GM21447 (cell line): ENCODE data around the gene N4BP2.

Experiments
- ATAC-seq: cut with Tn5 transposase; IDR thresholded peaks from one replicate; pipeline ENCODE4 v1.9.1; 2021; ENCODE audit not compliant: unreplicated experiment

N4BP2 gene

GRCh38 chr4:40190465-40190864 is 133.8 kb downstream of the N4BP2 start:
- no peak for ATAC-seq

- no peak for ATAC-seq
These were observed 134.5 kb downstream of the N4BP2 start for GRCh38 chr4:40190880-40191815.

- peak; percentile 45 for ATAC-seq
These were observed 135.7 kb downstream of the N4BP2 start for GRCh38 chr4:40192114-40193015.

GRCh38 chr4:40193016-40193571 is 136.4 kb downstream of the N4BP2 start:
- peak; percentile 35 for ATAC-seq

GRCh38 chr4:40193578-40193977 is 136.9 kb downstream of the N4BP2 start:
- peak; percentile 2 for ATAC-seq

GRCh38 chr4:40194602-40195161 is 138.0 kb downstream of the N4BP2 start:
- peak; percentile 18 for ATAC-seq

GRCh38 chr4:40195182-40196177 is 138.8 kb downstream of the N4BP2 start:
- no peak for ATAC-seq

GRCh38 chr4:40196272-40196671 is 139.6 kb downstream of the N4BP2 start:
- ATAC-seq = no peak

GRCh38 chr4:40196724-40197281 is 140.2 kb downstream of the N4BP2 start, which contains the start of gene RHOH:
Gene RHOH (plus strand): TSS chr4:40197031. CDS start chr4:40243387, 46,356 bp downstream.
- ATAC-seq = no peak

GRCh38 chr4:40197879-40198689 is 141.4 kb downstream of the N4BP2 start:
- ATAC-seq = no peak

GRCh38 chr4:40199179-40199670 is 142.6 kb downstream of the N4BP2 start:
- no peak for ATAC-seq

GRCh38 chr4:40199999-40200874 is 143.6 kb downstream of the N4BP2 start:
- ATAC-seq = peak; percentile 54

- peak; percentile 19 for ATAC-seq
These were observed 144.5 kb downstream of the N4BP2 start for GRCh38 chr4:40200875-40201801.

- ATAC-seq = no peak
These were observed 145.2 kb downstream of the N4BP2 start for GRCh38 chr4:40201898-40202297.

GRCh38 chr4:40202474-40202873 is 145.8 kb downstream of the N4BP2 start:
- no peak for ATAC-seq

- no peak for ATAC-seq
These were observed 148.0 kb downstream of the N4BP2 start for GRCh38 chr4:40204507-40205258.
